GM18519 (cell line): ENCODE results near the gene STRN4.
"Not testable (repeated sequence)": the region's sequence is repeated elsewhere in the genome, so short reads cannot be mapped to it uniquely, and the experiment has no call there.

Experiments used
- ATAC-seq: cut with Tn5 transposase; IDR thresholded peaks from one replicate; pipeline ENCODE4 v1.9.1; 2021; ENCODE audit warnings: mild to moderate bottlenecking, moderate library complexity; ENCODE audit not compliant: unreplicated experiment, low FRiP score

The STRN4 gene

GRCh38 chr19:46715975-46716671 lies 30.1 kb downstream of the STRN4 start:
- no peak for ATAC-seq

DNA sequence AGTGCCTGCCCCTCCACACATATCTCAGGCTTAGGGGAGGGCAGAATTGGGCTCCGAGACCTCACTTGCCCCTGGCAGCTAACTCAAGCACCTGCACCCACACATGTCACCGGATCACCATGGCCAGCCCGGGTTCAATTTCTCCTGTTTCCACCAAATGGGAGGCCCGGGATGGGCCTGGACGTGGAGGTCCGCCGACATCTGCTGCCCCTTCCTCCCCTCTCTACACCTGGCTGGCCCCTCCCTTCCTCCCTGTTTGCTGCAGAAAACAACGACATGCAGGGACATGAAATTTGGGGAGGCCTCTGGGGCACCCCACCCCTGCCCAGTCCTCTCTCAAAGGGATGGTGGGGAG lies 30.7 kb downstream of the STRN4 start:
- no peak for ATAC-seq

DNA sequence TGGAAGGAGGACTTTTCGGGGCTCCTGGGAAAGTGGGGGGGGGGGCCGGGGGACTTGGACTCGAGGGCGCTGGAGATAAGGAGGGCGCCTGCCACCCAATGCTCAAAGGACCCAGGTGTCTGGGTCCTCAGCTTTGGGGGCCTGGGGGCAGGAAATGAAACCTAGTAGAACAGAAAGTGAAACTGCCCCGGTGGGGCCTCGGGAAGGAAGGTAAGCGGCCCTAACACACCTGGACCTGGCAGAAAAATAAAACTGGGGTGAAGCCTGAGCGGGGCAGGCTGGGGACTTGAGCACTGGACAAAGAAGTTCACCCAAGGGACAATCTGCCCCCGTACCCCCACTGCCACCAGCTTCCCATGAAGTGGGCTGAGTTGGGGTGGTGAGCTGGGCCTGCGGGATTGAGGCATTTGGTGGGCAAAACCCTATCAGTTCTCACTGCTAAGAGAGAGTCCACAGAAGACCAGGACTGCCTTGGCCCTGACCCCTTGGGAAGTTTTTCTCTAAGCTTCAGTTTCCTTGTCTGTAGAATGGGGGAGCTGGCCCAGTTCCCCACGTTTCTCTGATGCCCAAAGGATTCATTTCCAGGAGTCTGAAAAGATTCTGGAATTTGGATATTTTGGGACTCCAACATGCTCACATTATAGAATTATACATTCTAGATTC lies 31.7 kb downstream of the STRN4 start:
- ATAC-seq = no peak

GRCh38 chr19:46713781-46714443 lies 32.3 kb downstream of the STRN4 start:
- no peak for ATAC-seq

GRCh38 chr19:46712768-46713338 lies 33.4 kb downstream of the STRN4 start:
- not testable (repeated sequence) for ATAC-seq

GRCh38 chr19:46710687-46711086 lies 35.6 kb downstream of the STRN4 start:
- no peak for ATAC-seq

DNA sequence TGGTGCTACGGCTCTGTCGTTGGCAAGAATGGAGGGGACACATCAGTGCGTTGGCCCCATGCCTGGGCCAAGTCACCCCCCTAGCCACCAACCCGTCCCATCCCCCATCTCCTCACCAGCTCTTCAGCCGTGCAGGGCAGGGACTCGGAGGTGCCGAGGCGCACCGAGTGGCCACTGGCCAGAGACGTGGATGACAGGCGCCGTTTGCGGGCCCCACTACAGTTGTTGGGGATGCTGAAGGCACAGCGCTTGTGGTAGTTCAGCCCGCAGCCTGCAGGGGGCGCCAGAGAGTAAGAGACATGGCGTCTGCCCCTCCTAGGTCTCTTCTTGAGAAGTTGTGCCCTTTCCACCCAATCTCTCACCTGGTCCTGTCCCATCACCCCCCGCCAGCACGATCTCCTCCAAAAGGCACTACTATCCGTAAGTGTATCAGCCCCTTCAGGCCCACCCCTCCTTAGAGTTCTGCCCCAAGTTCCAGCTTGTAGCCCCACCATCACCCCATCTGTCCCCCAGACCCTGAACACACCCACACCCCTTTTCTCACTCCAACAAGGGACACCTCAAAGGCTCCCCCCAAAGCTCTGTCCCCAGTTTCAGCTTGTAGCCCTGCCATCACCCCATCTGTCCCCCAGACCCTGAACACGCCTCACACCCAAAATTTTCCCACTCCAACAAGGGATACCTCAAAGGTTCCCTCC lies 41.7 kb downstream of the STRN4 start:
- ATAC-seq = no peak

GRCh38 chr19:46700704-46701103 lies 45.5 kb downstream of the STRN4 start:
- ATAC-seq = no peak

- ATAC-seq = no peak
Observed at GRCh38 chr19:46698395-46699321, 47.6 kb downstream of the STRN4 start.

DNA sequence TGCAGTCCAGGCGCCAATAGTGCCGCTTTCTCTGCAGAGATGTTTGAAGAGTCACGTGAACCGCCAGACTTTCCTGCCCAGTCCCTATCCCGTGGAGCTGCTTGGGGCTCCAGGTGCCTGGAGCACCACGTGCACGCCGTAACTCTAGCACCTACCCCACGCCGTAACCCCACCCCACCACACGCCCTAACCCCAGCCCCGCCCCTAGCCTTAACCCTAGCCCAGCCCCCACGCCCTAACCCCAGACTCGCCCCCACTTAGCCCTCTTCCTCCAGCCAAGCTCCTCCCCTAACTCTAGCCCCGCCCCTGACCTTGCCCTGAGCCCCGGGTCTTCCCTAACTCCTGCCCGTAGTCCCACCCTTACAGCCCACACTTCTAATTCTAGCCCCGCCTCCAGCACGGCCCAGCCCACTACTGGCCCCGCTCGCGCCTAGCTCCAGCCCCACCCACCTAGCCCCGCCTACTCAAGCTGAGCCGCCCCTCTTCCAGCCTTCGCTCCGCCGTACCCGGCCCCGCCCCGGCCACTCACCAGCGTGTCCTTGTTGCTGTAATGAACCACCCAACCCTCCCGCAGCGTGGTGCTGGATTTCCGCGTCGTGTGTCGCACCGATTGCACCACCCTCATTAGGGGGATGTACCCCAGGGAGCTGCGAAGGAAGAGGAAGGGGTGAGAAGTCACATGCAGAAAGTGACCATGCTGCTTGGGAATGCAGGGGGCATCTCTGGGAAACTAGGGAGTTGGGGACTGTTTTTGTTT lies 48.9 kb downstream of the STRN4 start:
- ATAC-seq = no peak

DNA sequence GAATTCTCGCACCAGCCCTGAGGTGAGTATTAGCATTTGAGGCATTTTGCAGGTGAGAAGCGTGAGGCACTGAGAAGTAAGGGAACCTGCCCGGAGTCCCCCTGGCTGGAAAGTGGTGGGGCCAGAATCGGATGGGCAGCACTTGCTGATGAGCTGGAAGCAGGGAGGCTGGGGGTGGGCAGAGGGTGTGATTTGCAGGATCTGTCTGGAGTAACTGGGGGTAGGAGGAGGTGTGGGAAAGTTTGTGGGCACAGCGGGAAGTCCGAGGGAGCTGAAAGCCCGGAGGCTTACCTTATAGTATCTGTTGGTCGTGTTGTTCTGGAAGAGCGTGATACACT lies 49.4 kb downstream of the STRN4 start:
- no peak for ATAC-seq

DNA sequence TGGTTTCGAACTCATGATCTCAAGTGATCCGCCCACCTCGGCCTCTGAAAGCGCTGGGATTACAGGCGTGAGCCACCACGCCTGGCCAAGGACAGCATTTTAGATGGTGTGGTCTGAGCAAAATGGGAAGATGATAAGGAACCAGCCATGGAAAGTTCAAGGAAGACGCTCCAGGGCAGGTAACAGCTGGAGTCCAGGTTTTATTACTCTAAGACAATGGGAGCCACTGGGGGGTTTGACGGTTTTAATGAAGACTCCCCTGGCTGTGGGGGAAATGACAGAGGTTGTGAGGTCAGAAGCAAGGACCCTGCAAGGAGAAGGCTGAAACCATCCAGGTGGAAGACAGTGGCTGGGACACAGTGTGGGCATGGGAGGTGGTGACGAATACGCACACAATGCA lies 50.2 kb downstream of the STRN4 start:
- no peak for ATAC-seq

- ATAC-seq = no peak
Observed at GRCh38 chr19:46693760-46694159, 52.5 kb downstream of the STRN4 start.

GRCh38 chr19:46692918-46693722 lies 53.1 kb downstream of the STRN4 start:
- ATAC-seq = no peak

DNA sequence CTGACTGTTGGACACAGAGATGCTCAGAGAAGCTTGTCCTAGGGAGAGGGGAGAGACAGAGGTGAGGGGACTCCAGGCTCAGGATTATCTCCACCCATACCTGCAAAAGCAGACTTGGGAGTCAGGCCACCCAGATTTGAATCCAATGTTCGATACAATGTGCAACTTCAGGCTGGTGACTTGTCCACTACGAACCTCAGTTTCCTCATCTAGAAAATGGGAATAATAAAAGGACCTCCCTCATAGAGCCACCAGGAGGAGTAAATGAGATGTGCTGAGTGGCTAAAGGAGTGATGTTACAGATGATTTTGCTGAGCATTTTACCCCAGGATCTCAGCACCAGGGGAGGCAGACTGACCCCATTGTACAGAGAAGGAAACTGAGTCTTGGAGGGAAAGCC lies 54.3 kb downstream of the STRN4 start:
- no peak for ATAC-seq

DNA sequence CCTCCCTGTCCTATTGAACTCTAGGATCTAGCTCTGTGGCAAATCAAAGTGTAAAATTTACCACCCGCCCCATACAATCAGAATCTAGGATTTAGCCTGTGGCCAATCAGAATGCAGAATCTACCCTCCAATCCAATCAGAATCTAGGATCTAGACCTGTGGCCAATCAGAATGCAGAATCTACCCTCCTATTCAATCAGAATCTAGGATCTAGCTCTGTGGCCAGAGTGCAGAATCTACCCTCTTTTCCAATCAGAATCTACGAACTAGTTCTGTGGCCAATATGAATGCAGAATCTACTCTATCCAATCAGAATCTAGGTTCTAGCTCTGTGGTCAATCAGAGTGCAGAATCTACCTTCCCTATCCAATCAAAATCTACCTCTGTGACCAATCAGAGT lies 55.1 kb downstream of the STRN4 start:
- no peak for ATAC-seq

DNA sequence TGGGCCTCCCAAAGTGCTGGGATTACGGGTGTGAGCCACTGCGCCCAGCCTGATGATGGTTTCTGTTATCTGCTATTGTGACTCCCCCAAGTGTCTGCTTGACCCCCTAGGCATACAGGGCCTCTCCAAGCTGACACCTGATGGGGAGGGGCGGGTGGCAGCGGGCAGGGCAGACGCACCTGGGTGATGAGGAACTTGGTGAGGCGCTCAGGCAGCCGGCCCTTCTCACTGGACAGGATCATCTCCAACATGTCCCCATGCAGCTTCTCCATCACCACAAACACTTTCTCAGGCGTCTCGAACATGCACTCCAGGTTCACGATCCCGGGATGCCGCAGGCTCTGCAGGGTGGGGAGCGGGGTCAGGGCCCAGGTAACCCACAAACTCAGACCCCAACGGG lies 56.9 kb downstream of the STRN4 start:
- no peak for ATAC-seq

- ATAC-seq = no peak
Observed at GRCh38 chr19:46687438-46688145, 58.7 kb downstream of the STRN4 start.
